ENCODE results near the gene MBNL1. TPM values are rescaled to one million over a fixed set of nuclear protein-coding genes. Genes with fewer than 3 reads are reported as not detected.
"Not testable (repeated sequence)": the region's sequence is repeated elsewhere in the genome, so short reads cannot be mapped to it uniquely, and the experiment has no call there.

The MBNL1 gene
- total and polyA plus RNA-seq, 8 donors, result 15.2 to 73.2 (median 40.2) TPM

DNA sequence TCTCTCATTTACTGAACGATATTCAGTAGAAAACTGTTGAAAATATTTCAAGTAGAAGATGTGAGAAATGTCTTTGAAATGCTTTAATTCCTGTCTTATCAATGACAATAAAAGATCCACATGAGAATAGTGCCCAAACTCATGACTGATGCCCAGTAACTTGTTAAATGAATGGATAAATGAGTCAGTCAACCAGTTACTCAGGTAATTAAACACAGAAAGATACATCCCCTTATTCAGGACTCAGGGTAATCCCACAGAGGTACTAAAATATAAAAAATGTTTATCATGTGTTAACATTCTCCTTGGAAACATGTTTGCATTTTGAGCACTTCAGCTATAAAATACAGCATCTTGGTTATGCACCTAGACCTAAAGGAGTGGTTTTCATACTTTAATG is 169.5 kb downstream of the MBNL1 start:
- no peak for DNase-seq
- WGBS, 2 donors, result 82 to 83% methylated on average over 1 of the region's 1 CpG
- no peaks in the 10 kb centered on the region for H3K27me3 ChIP-seq
- peaks cover 4 to 25% (median 15%) of the 10 kb centered on the region in 3 donors for H3K4me1 ChIP-seq
- H3K4me3 ChIP-seq, result no peak overlapping the region
- no peak overlapping the region for H3K27ac ChIP-seq
- ATAC-seq, result no peak
- FAIRE-seq, result no peak
- intact Hi-C loops (cut with DNase I), result no loop called here
- H3K36me3 ChIP-seq, result peaks cover 0 to under 1% (median 0%) of the 10 kb centered on the region in 3 donors
- TF ChIP-seq, protein P1, sequence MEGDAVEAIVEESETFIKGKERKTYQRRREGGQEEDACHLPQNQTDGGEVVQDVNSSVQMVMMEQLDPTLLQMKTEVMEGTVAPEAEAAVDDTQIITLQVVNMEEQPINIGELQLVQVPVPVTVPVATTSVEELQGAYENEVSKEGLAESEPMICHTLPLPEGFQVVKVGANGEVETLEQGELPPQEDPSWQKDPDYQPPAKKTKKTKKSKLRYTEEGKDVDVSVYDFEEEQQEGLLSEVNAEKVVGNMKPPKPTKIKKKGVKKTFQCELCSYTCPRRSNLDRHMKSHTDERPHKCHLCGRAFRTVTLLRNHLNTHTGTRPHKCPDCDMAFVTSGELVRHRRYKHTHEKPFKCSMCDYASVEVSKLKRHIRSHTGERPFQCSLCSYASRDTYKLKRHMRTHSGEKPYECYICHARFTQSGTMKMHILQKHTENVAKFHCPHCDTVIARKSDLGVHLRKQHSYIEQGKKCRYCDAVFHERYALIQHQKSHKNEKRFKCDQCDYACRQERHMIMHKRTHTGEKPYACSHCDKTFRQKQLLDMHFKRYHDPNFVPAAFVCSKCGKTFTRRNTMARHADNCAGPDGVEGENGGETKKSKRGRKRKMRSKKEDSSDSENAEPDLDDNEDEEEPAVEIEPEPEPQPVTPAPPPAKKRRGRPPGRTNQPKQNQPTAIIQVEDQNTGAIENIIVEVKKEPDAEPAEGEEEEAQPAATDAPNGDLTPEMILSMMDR (IDR thresholded peaks at IDR 0.05), result no peak
- no peaks in the 10 kb centered on the region for H3K9me3 ChIP-seq

DNA sequence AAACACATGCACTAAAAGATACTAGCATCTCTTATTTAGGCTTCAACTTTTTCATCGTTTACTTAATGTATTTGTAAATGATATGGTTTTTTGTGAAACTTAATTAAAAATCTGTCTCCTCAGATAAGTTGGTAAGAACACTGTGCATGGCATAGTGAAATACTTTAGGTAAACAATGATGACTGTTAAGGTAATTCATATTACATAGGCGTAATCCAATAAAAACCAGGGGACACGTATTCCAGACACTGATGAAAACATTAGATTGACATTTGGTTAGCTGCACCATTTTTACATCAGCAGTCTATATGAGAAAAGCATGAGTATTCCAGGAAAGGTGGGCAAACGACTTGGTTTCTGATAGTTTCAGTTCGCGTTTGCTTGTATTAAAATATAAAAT is 170.0 kb downstream of the MBNL1 start:
- intact Hi-C loops (cut with DNase I), result no loop called here
- Histone ChIP-seq H3K36me3 (no peaks in the 10 kb centered on the region), H3K27me3 (no peaks in the 10 kb centered on the region), H3K4me3 (no peak overlapping the region), H3K4me1 (peaks cover 4 to 25% (median 15%) of the 10 kb centered on the region in 3 donors), H3K27ac (no peak overlapping the region), H3K9me3 (no peaks in the 10 kb centered on the region)
- no peak for DNase-seq
- ATAC-seq, result no peak
- WGBS, 2 donors, result 77 to 84% methylated on average over 6 of the region's 6 CpGs
- TF ChIP-seq, protein P1 (IDR thresholded peaks at IDR 0.05), result no peak
- no peak for FAIRE-seq

DNA sequence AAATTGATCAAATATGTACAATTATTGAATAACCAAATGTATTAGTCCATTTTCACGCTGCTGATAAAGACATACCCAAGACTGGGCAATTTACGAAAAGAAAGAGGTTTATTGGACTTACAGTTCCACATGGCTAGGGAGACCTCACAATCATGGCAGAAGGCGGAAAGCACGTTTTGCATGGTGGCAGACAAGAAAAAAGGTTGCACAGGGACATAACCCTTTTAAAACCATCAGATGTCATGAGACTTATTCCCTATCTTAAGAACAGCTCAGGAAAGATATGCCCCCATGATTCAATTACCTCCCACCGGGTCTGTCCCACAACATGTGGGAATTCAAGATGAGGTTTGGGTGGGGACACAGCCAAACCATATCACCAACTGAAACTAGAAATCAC is 171.5 kb downstream of the MBNL1 start:
- peaks cover 4 to 31% (median 15%) of the 10 kb centered on the region in 3 donors for H3K4me1 ChIP-seq
- H3K36me3 ChIP-seq, H3K27ac ChIP-seq, H3K27me3 ChIP-seq, DNase-seq, ATAC-seq, FAIRE-seq, H3K4me3 ChIP-seq, H3K9me3 ChIP-seq: not testable (repeated sequence)
- WGBS, 2 donors, result 91 to 93% methylated on average over 5 of the region's 5 CpGs
- intact Hi-C loops (cut with DNase I), result loop anchor here in 1 of 3 donors (10.0 kb wide), 1 partner anchor 365 kb away; no protein-coding TSS in a partner anchor

- TF ChIP-seq, protein P1 (IDR thresholded peaks at IDR 0.05), result no peak
- Histone ChIP-seq H3K4me1 (peaks cover 0 to 13% (median 0%) of the 10 kb centered on the region in 3 donors), H3K27ac (no peak overlapping the region), H3K27me3 (no peaks in the 10 kb centered on the region), H3K36me3 (peaks cover 0 to 8% (median 0%) of the 10 kb centered on the region in 3 donors), H3K4me3 (no peak overlapping the region), H3K9me3 (no peaks in the 10 kb centered on the region)
- FAIRE-seq (no peak), ATAC-seq (peak in 3 of 4 donors; percentile 34 to 43 (median 39)), DNase-seq (no peak)
- intact Hi-C loops (cut with DNase I), result loop anchor here in 1 of 3 donors (10.0 kb wide), 1 partner anchor 369 kb away; no protein-coding TSS in a partner anchor
- 69 to 76% methylated on average over 3 of the region's 3 CpGs for WGBS, 2 donors
Observed at GRCh38 chr3:152443212-152444023, 174.7 kb downstream of the MBNL1 start.

GRCh38 chr3:152444029-152444641 is 175.4 kb downstream of the MBNL1 start:
- FAIRE-seq (peak; percentile 76), ATAC-seq (peak; percentile 77 to 92 (median 90)), DNase-seq (no peak)
- peaks cover 0 to 6% (median 0%) of the 10 kb centered on the region in 3 donors for H3K4me1 ChIP-seq
- no peaks in the 10 kb centered on the region for H3K9me3 ChIP-seq
- peaks cover 0 to 8% (median 0%) of the 10 kb centered on the region in 3 donors for H3K36me3 ChIP-seq
- no peaks in the 10 kb centered on the region for H3K27me3 ChIP-seq
- intact Hi-C loops (cut with DNase I), result loop anchor here in 1 of 3 donors (10.0 kb wide), 1 partner anchor 369 kb away; no protein-coding TSS in a partner anchor
- 15 to 16% methylated on average over 8 of the region's 8 CpGs for WGBS, 2 donors
- H3K4me3 ChIP-seq, result no peak overlapping the region
- no peak overlapping the region for H3K27ac ChIP-seq
- TF ChIP-seq, protein P1 (IDR thresholded peaks at IDR 0.05), result peak in 3 of 4 donors; percentile 31 to 59 (median 39)
